NCI-H146 treated with DMSO at 0.1 percent for 48 hours (cell line): ENCODE data around the gene GRAP2.
"Not testable (repeated sequence)": the region's sequence is repeated elsewhere in the genome, so short reads cannot be mapped to it uniquely, and the experiment has no call there.

ENCODE experiments used
- DNase-seq: peaks from one replicate; lab custom pipeline; 2025; ENCODE audit not compliant: unreplicated experiment; lab: John Stamatoyannopoulos, UW

The GRAP2 gene

GRCh38 chr22:39900306-39901227, at the start of gene GRAP2:
Gene GRAP2, plus strand, starts transcription at chr22:39901084. Its CDS starts 46,023 bp downstream, at chr22:39947107.
- DNase-seq = no peak

GRCh38 chr22:39851606-39852315, 49.1 kb upstream of the GRAP2 start:
- DNase-seq = no peak

GRCh38 chr22:39852799-39853198, 48.1 kb upstream of the GRAP2 start:
- DNase-seq = no peak

- no peak for DNase-seq
Measured at GRCh38 chr22:39856588-39856987, 44.3 kb upstream of the GRAP2 start.

- DNase-seq = no peak
Measured at GRCh38 chr22:39859903-39860588, 40.8 kb upstream of the GRAP2 start.

- no peak for DNase-seq
Measured at GRCh38 chr22:39868741-39869140, 32.1 kb upstream of the GRAP2 start.

GRCh38 chr22:39869797-39870196, 31.1 kb upstream of the GRAP2 start:
- not testable (repeated sequence) for DNase-seq

GRCh38 chr22:39871008-39871798, 29.7 kb upstream of the GRAP2 start:
- no peak for DNase-seq

- DNase-seq = no peak
Measured at GRCh38 chr22:39872548-39872947, 28.3 kb upstream of the GRAP2 start.

GRCh38 chr22:39873965-39874364, 26.9 kb upstream of the GRAP2 start:
- no peak for DNase-seq

GRCh38 chr22:39875176-39875885, 25.6 kb upstream of the GRAP2 start:
- DNase-seq = not testable (repeated sequence)

GRCh38 chr22:39877079-39877845, 23.6 kb upstream of the GRAP2 start:
- no peak for DNase-seq

- no peak for DNase-seq
Measured at GRCh38 chr22:39880722-39881121, 20.2 kb upstream of the GRAP2 start.

GRCh38 chr22:39883057-39883456, 17.8 kb upstream of the GRAP2 start:
- no peak for DNase-seq

GRCh38 chr22:39889924-39890323, 11.0 kb upstream of the GRAP2 start:
- DNase-seq = not testable (repeated sequence)

- no peak for DNase-seq
Measured at GRCh38 chr22:39893526-39893925, 7.4 kb upstream of the GRAP2 start, which contains the start of gene ENTHD1. Gene ENTHD1, minus strand, starts transcription at chr22:39893760. Its CDS starts 6,012 bp downstream, at chr22:39887748.

- no peak for DNase-seq
Measured at GRCh38 chr22:39894554-39895092, 6.3 kb upstream of the GRAP2 start.

- DNase-seq = no peak
Measured at GRCh38 chr22:39895682-39896081, 5.2 kb upstream of the GRAP2 start.
